Measurements from ENCODE around the gene VMA21.

VMA21 gene

DNA sequence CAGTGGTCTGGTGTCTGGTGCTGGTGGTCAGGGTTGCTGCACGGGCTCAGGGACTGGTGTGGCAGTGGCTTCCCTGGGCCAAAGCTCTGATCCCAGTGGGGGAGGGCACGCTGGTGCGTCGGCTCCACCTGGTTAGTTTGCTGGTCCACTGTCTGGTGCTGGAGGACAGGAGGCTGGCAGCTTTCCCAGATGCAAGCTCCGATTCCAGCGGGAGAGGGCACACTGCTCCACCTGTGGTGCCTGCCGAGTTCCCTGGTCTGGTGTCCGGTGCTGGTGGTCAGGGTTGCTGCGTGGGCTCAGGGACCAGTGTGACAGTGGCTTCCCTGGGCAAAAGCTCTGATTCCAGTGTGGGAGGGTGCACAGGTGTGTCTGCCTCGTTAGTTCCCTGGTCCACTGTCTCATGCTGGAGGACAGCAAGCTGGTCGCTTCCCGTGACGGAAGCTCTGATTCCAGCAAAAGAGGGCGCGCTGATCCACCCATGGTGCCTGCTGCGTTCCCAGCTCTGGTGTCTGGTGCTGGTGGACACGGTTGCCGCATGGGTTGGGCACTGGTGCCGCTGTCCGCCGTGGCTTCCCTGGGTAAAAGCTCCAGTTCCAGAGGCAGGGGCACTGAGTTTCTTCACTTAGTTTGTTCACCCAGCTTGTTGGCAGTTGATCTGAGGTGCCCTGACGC is 5.8 kb downstream of the VMA21 start:
- no peak for DNase-seq (ENCODE audit: low spot score)
- TF ChIP-seq, protein P1, sequence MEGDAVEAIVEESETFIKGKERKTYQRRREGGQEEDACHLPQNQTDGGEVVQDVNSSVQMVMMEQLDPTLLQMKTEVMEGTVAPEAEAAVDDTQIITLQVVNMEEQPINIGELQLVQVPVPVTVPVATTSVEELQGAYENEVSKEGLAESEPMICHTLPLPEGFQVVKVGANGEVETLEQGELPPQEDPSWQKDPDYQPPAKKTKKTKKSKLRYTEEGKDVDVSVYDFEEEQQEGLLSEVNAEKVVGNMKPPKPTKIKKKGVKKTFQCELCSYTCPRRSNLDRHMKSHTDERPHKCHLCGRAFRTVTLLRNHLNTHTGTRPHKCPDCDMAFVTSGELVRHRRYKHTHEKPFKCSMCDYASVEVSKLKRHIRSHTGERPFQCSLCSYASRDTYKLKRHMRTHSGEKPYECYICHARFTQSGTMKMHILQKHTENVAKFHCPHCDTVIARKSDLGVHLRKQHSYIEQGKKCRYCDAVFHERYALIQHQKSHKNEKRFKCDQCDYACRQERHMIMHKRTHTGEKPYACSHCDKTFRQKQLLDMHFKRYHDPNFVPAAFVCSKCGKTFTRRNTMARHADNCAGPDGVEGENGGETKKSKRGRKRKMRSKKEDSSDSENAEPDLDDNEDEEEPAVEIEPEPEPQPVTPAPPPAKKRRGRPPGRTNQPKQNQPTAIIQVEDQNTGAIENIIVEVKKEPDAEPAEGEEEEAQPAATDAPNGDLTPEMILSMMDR (IDR thresholded peaks at IDR 0.05; ENCODE audit: extremely low read depth, missing control alignments): no peak

DNA sequence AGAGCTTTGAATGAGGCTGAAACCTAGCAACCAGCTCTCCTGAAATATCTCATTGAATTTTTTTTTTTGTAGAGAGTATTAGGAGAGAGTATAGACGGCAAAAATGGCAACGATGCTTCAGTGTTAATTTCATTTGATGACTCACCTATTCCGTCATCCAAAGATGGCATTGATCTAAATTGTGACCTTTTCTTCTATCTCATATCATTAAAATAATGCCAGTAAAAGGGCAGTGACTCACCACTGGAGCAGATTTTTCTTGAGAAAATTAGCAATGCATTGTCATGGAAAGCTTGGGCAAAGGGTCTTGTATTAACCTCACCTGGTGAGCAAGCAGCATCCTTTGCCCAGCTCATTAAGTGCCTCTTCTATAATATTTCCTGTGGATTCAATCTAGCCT is 19.6 kb downstream of the VMA21 start:
- TF ChIP-seq, protein P1 (IDR thresholded peaks at IDR 0.05; ENCODE audit: extremely low read depth, missing control alignments): no peak
- DNase-seq (ENCODE audit: low spot score): no peak

DNA sequence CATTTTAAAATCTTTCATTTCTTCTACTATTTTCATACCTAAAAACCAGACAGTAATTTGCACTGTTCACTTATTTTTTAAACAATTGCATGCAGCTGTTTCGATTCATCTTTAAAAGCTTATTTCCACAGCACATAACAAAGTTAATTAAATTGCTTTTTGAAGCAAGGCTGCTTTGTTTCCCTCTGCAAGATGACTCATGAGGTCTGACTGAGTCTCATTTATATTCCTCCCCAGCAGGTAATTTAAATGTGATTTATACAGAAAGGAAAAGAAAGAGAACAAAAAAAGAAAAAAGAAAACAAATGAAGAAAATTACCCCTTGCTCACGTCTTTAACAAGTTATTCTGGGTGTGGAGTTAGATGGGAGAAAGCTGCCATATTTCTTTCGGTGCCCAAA is 22.8 kb downstream of the VMA21 start:
- DNase-seq (ENCODE audit: low spot score): no peak
- TF ChIP-seq, protein P1 (IDR thresholded peaks at IDR 0.05; ENCODE audit: extremely low read depth, missing control alignments): no peak

DNA sequence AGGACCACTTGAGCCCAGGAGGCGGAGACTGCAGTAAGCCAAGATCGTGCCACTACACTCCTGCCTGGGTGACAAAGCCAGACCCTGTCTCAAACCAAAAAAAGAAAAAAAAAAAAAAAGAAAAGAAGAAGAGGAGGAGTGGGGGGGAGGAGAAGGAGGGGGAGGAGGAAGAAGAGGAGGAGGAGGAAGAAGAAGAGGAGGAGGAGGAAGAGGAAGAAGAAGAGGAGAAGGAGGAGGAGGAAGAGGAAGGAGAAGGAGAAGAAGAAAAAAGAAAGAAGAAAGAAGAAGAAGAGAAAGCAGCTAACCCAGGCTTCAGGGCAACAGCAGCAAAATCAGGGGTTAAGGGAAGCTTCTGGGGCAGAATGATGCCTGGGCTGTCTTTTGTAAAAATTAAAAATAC is 27.5 kb downstream of the VMA21 start:
- TF ChIP-seq, protein P1 (IDR thresholded peaks at IDR 0.05; ENCODE audit: extremely low read depth, missing control alignments): no peak

DNA sequence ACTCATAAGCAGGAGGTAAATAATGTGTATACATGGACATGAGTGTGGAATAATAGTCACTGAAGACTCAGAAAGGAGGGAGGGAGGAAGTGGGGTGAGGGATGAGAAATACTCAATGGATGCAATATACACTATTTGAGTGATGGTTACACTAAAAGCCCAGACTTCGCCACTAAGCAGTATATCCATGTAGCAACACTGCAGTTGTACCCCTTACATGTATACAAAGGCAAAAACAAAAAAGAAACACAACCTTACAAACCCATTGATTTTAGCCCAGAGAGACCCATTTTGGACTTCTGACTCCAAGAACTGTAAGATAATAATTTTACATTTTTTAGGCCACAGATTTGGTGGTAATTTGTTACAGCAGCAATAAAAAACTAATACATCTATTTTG is 51.5 kb downstream of the VMA21 start:
- TF ChIP-seq, protein P1 (IDR thresholded peaks at IDR 0.05; ENCODE audit: extremely low read depth, missing control alignments): no peak
- no peak for DNase-seq (ENCODE audit: low spot score)

More for the DNA sequence above, 27.5 kb downstream of the VMA21 start:
- DNase-seq (ENCODE audit: low spot score): no peak

DNA sequence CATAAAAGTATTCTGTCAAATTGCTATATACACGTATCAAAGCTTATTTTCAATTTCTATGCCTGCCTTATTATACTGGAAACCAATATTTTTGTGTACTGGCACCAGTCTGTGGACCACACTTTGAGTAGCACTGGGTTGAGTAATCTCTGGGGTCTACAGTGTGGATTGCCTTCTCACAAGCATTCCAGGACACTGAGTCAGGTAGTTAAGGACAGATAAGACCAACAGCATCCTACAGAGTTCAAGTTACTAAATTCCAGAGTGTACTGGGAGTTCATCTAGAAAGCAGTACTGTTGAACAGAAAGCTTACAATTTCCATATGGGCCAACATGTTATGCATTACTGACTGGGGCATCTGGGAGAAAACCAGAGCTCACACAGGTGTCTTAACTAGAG is 61.8 kb downstream of the VMA21 start:
- no peak for DNase-seq (ENCODE audit: low spot score)
- TF ChIP-seq, protein P1 (IDR thresholded peaks at IDR 0.05; ENCODE audit: extremely low read depth, missing control alignments): no peak

All from GM20000 (cell line).